Activated CD4-positive, alpha-beta T cell treated with anti-CD3 and anti-CD28 coated beads, Interleukin-2, amount 50 U/mL, for 48 hours (primary cell): Measurements from ENCODE around the gene ZNF678.
"Not testable (repeated sequence)": the region's sequence is repeated elsewhere in the genome, so short reads cannot be mapped to it uniquely, and the experiment has no call there.

ENCODE experiments used
- DNase-seq, 2 experiments: peaks; one replicate each; pipeline ENCODE4 v3.0.0-alpha.2; 2020

Gene ZNF678

DNA sequence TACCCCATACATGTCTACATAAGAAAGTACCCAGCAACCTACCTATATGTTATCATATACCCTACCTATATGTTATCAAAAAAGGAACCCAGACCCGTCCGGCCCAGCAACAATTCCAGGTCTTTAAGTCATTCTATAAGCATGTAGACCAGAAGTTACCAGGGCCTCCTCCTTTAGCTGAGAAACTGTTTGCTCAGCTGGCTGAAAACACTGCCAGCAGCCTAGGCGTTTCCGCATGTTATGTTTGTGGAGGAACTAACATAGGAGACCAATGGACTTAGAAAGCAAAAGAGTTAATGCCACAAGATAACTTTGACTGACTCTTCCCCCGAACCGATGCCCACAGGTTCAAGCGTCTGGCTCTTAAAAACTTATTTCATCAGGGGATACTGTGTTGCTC is 7.1 kb upstream of the ZNF678 start:
- no peak for DNase-seq

GRCh38 chr1:227557962-227558725 is 5.2 kb upstream of the ZNF678 start:
- no peak for DNase-seq

DNA sequence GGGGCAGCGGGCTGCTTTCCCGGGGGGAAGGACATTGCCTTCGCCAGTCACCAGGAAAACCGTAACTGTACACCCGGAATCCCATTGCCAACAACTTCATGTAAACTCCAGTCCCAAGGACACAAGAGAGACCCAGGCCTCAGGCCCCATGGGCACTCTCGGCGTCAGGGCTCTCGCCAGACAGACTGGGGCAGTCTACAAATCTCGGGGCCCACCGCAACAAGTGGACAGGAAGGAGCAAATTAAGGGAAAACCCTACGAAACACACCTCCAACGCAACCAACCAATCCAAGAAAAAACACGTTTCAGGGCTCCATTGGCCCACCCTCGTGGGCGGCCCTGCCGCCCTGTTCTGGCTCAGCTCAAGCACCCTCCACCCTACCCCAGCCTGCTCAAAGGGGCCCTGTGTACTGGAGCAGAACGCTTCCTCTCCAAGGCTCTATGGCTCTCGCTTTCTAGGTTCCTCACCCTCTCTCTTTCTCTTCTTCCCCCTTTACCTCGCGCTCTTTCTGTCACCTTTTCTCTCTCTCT is 4.6 kb upstream of the ZNF678 start:
- DNase-seq: no peak

- DNase-seq: no peak
Observed at GRCh38 chr1:227559499-227559898, 3.9 kb upstream of the ZNF678 start.

- no peak for DNase-seq
Observed at GRCh38 chr1:227559926-227560325, 3.4 kb upstream of the ZNF678 start.

- DNase-seq: no peak
Observed at GRCh38 chr1:227560393-227561173, 2.8 kb upstream of the ZNF678 start.

GRCh38 chr1:227561241-227561907 is 2.0 kb upstream of the ZNF678 start:
- no peak for DNase-seq

DNA sequence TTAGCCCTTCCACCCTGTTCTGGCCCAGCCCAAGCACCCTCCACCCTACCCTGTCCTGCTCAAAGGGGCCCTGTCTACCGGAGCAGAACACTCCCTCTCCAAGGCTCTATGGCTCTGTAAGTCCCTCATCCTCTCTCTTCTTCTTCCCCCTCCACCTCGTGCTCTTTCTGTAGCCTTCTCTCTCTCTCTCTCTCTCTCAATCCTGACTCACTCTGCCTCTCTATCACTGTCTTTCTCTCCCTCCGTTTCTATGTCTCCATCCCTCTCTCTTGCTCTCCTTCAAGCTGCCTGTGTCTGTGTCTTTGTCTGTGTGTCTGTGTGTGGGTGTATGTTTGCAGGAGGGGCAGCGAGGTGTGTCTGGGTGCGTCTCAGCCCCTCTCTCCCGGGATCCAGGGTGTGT is 1.3 kb upstream of the ZNF678 start:
- DNase-seq: no peak

GRCh38 chr1:227562933-227563323 is 428 bp upstream of the ZNF678 start:
- no peak for DNase-seq

GRCh38 chr1:227567256-227567655 is 3.9 kb downstream of the ZNF678 start:
- DNase-seq: no peak

DNA sequence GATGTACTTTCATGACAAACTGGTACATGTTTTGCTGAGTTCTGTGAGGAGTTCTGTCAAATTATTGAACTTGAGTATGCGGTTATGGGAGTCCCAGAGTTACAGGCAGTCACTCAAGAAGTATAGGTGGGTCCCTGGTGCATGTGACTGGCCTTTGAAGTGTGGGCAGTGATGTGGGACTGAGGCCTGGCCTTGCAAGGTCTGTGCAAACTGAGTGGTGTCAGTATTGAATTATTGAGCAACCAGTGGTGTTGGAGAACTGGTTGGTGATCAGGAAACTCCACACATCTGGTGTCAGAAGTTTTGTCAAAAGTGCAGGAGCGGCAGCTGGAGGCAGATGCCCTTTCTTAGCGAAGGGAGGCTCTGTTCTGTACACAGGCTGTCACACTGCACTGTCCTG is 5.2 kb downstream of the ZNF678 start:
- DNase-seq: no peak

- DNase-seq: no peak
Observed at GRCh38 chr1:227572752-227573151, 9.4 kb downstream of the ZNF678 start.

- no peak for DNase-seq
Observed at GRCh38 chr1:227574926-227575325, 11.6 kb downstream of the ZNF678 start.

GRCh38 chr1:227576189-227576588 is 12.8 kb downstream of the ZNF678 start:
- DNase-seq: no peak

DNA sequence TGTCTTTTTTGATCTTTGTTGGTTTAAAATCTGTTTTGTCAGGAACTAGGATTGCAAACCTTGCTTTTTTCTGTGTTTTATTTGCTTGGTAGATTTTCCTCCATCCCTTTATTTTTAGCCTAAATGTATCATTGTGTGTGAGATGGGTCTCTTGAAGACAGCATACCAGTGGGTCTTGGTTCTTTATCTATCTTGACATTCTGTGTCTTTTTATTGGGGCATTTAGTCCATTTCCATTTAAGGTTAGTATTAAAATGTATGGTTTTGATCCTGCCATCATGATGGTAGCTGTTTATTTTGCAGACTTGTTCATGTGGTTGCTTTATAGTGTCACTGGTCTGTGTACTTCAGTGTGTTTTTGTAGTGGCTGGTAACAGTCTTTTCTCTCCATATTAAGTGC is 14.1 kb downstream of the ZNF678 start:
- no peak for DNase-seq

GRCh38 chr1:227583354-227583753 is 20.0 kb downstream of the ZNF678 start:
- no peak for DNase-seq

GRCh38 chr1:227586733-227587132 is 23.4 kb downstream of the ZNF678 start:
- DNase-seq: no peak

DNA sequence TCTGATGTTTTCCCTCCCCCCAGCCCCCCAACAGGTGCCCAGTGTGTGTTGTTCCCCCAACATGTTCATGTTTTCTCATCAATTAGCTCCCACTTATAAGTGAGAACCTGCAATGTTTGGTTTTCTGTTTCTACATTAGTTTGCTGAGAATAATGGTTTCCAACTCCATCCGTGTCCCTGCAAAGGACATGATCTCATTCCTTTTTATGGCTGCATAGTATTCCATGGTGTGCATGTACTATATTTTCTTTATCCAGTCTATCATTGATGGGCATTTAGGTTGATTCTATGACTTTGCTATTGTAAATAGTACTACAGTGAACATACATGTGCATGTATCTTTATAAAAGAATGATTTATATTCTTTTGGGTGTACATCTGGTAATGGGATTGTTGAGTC is 24.6 kb downstream of the ZNF678 start:
- no peak for DNase-seq

DNA sequence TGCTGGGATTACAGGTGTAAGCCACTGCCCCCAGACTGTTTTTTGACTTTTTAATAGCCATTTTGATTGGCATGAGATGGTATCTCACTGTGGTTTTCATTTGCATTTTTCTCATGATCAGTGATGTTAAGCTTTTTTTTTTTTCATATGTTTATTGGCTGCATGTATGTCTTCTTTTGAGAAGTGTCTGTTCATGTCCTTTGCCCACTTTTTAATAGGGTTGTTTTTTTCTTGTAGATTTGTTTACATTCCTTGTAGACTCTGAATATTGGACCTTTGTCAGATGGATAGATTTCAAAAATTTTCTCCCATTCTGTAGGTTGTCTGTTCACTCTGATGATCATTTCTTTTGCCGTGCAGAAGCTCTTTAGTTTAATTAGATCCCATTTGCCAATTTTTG is 25.4 kb downstream of the ZNF678 start:
- not testable (repeated sequence) for DNase-seq

DNA sequence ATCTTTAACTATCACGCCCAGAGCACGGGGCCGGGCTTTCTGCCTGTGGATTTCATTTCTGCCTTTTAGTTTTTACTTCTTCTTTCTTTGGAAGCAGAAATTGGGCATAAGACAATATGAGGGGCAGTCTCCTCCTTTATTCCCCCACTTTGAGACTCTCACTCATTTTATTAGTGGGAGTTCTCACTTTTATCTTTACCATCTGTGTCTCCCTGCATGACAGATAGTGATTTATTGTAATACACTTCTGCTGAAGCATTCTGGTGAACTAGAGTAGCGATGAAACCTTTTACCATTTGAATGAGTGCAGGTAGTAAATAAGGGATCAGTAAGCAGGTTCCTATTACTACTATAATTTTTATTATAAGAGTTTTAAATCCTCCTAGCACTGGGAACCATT is 26.4 kb downstream of the ZNF678 start:
- DNase-seq: not testable (repeated sequence)

- DNase-seq: not testable (repeated sequence)
Observed at GRCh38 chr1:227596222-227596621, 32.9 kb downstream of the ZNF678 start.

DNA sequence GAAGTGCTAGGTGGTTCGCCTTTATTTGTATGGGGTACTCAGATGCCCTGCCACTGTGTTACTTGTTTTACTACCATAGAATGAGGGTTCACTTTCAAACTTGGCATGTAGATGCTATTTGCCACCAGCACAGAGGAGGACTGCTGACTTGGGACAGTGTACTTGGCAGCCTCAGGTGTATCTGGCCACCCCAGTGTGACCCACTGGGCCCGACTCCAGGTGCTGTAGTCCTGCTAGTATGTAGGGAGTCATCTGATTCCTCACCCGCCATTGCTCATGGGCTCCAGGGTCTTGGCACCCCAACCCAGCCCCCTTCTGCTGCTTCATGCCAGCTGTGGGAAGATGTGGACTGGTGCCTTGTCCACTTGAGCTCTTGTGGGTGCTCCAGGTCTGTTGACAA is 40.0 kb downstream of the ZNF678 start:
- DNase-seq: no peak

DNA sequence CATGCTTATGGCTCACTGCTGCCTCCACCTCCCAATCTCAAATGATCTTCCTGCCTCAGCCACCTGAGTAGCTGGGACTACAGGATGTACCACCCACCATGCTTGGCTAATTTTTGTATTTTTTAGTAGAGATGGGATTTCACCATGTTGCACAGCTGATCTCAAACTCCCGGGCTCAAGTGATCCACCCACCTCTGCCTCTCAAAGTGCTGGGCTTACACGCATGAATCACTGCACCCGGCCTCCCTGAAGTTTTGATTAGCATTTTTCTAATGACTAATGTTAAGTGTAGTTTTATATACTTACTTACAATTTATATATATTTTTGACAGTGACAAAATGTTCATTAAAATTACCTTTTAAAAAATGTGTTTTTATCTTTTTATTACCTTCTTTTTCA is 41.1 kb downstream of the ZNF678 start:
- no peak for DNase-seq

GRCh38 chr1:227606271-227606670 is 42.9 kb downstream of the ZNF678 start:
- DNase-seq: not testable (repeated sequence)
